ENCODE measurements around the gene SYS1.

SYS1 gene

GRCh38 chr20:45358282-45359068 lies 4.5 kb upstream of the SYS1 start:
- no peak for DNase-seq (ENCODE audit: low read depth)

GRCh38 chr20:45359069-45359405 lies 3.9 kb upstream of the SYS1 start:
- no peak for DNase-seq (ENCODE audit: low read depth)

- no peak for DNase-seq (ENCODE audit: low read depth)
Measured at GRCh38 chr20:45359406-45360148, 3.4 kb upstream of the SYS1 start.

- no peak for DNase-seq (ENCODE audit: low read depth)
Measured at GRCh38 chr20:45361793-45362192, 1.2 kb upstream of the SYS1 start.

GRCh38 chr20:45363611-45364492 lies 896 bp downstream of the SYS1 start:
- DNase-seq (ENCODE audit: low read depth), result no peak

- no peak for DNase-seq (ENCODE audit: low read depth)
Measured at GRCh38 chr20:45365444-45365970, 2.6 kb downstream of the SYS1 start.

- no peak for DNase-seq (ENCODE audit: low read depth)
Measured at GRCh38 chr20:45366192-45366591, 3.2 kb downstream of the SYS1 start.

- DNase-seq (ENCODE audit: low read depth), result no peak
Measured at GRCh38 chr20:45366631-45367030, 3.7 kb downstream of the SYS1 start.

- DNase-seq (ENCODE audit: low read depth), result no peak
Measured at GRCh38 chr20:45367126-45367525, 4.2 kb downstream of the SYS1 start.

- DNase-seq (ENCODE audit: low read depth), result no peak
Measured at GRCh38 chr20:45368221-45368980, 5.4 kb downstream of the SYS1 start.

GRCh38 chr20:45370571-45371160 lies 7.7 kb downstream of the SYS1 start:
- DNase-seq (ENCODE audit: low read depth), result no peak

- no peak for DNase-seq (ENCODE audit: low read depth)
Measured at GRCh38 chr20:45372241-45372640, 9.3 kb downstream of the SYS1 start.

GRCh38 chr20:45372646-45373352 lies 9.8 kb downstream of the SYS1 start:
- DNase-seq (ENCODE audit: low read depth), result no peak

- DNase-seq (ENCODE audit: low read depth), result peak; percentile 85
Measured at GRCh38 chr20:45373353-45374100, 10.6 kb downstream of the SYS1 start.

GRCh38 chr20:45374101-45374467 lies 11.1 kb downstream of the SYS1 start:
- DNase-seq (ENCODE audit: low read depth), result no peak

GRCh38 chr20:45374966-45375365 lies 12.0 kb downstream of the SYS1 start:
- DNase-seq (ENCODE audit: low read depth), result no peak

GRCh38 chr20:45377269-45377668 lies 14.3 kb downstream of the SYS1 start:
- DNase-seq (ENCODE audit: low read depth), result no peak

- no peak for DNase-seq (ENCODE audit: low read depth)
Measured at GRCh38 chr20:45378191-45378590, 15.2 kb downstream of the SYS1 start, which contains the start of gene TP53TG5. TP53TG5 (minus strand) TSS chr20:45378325; CDS start chr20:45378236, 89 bp downstream.

- no peak for DNase-seq (ENCODE audit: low read depth)
Measured at GRCh38 chr20:45387274-45387673, 24.3 kb downstream of the SYS1 start.

- DNase-seq (ENCODE audit: low read depth), result no peak
Measured at GRCh38 chr20:45390931-45391330, 28.0 kb downstream of the SYS1 start.
